Muscle layer of colon (tissue), 2 donors: Measurements from ENCODE around the gene SDC4.

Experiments
- H3K27ac ChIP-seq: one replicate; pipeline ENCODE4 v1.7.0; 2013; ENCODE audit warnings: low read depth, mild to moderate bottlenecking, low read length, moderate library complexity
- H3K27me3 ChIP-seq, 2 donors: one replicate each; pipeline ENCODE4 v1.7.0; 2013; ENCODE audit warnings: low read length in 2 of 2, mild to moderate bottlenecking in 2 of 2; ENCODE audit not compliant: insufficient read depth in 2 of 2, control insufficient read depth in 1 of 2
- H3K36me3 ChIP-seq: one replicate; pipeline ENCODE4 v1.7.0; 2013; ENCODE audit warnings: mild to moderate bottlenecking, low read length; ENCODE audit not compliant: insufficient read depth
- H3K4me1 ChIP-seq: one replicate; pipeline ENCODE4 v1.7.0; 2013; ENCODE audit warnings: mild to moderate bottlenecking, low read length; ENCODE audit not compliant: insufficient read depth
- H3K4me3 ChIP-seq, 2 donors: one replicate each; pipeline ENCODE4 v1.7.0; 2013; ENCODE audit warnings: low read length in 2 of 2, low read depth in 1 of 2, mild to moderate bottlenecking in 1 of 2, moderate library complexity in 1 of 2
- H3K9ac ChIP-seq: one replicate; pipeline ENCODE4 v1.7.0; 2013; ENCODE audit warnings: low read length
- H3K9me3 ChIP-seq: one replicate; pipeline ENCODE4 v1.7.0; 2013; ENCODE audit warnings: mild to moderate bottlenecking, low read length
- donor health status: abdominal sarcoma.
- donor health status: Adenocarcinoma of cecum.

The SDC4 gene

GRCh38 chr20:45325371-45325770 is 22.9 kb downstream of the SDC4 start:
- H3K4me1 ChIP-seq, result no peaks in the 10 kb centered on the region
- no peak overlapping the region for H3K9ac ChIP-seq
- H3K36me3 ChIP-seq, result peaks cover 44% of the 10 kb centered on the region
- no peak overlapping the region for H3K27ac ChIP-seq
- H3K27me3 ChIP-seq, result no peaks in the 10 kb centered on the region
- H3K9me3 ChIP-seq, result no peaks in the 10 kb centered on the region
- H3K4me3 ChIP-seq, result no peak overlapping the region

GRCh38 chr20:45323731-45324130 is 24.5 kb downstream of the SDC4 start:
- peaks cover 27% of the 10 kb centered on the region for H3K36me3 ChIP-seq
- H3K27ac ChIP-seq, result no peak overlapping the region
- no peaks in the 10 kb centered on the region for H3K27me3 ChIP-seq
- no peak overlapping the region for H3K4me3 ChIP-seq
- H3K9me3 ChIP-seq, result no peaks in the 10 kb centered on the region
- H3K4me1 ChIP-seq, result no peaks in the 10 kb centered on the region
- H3K9ac ChIP-seq, result no peak overlapping the region

- Histone ChIP-seq H3K9me3 (no peaks in the 10 kb centered on the region), H3K36me3 (peaks cover 19% of the 10 kb centered on the region), H3K9ac (no peak overlapping the region), H3K4me3 (no peak overlapping the region), H3K4me1 (no peaks in the 10 kb centered on the region), H3K27me3 (no peaks in the 10 kb centered on the region), H3K27ac (no peak overlapping the region)
These were observed 25.3 kb downstream of the SDC4 start for GRCh38 chr20:45322952-45323383.

- Histone ChIP-seq H3K27ac (no peak overlapping the region), H3K9me3 (no peaks in the 10 kb centered on the region), H3K4me1 (no peaks in the 10 kb centered on the region), H3K9ac (no peak overlapping the region), H3K27me3 (peaks cover 0 to 13% of the 10 kb centered on the region in 2 donors), H3K4me3 (no peak overlapping the region), H3K36me3 (peaks cover 6% of the 10 kb centered on the region)
These were observed 27.2 kb downstream of the SDC4 start for GRCh38 chr20:45320948-45321595.

- Histone ChIP-seq H3K27me3 (peaks cover 0 to 22% of the 10 kb centered on the region in 2 donors), H3K9me3 (no peaks in the 10 kb centered on the region), H3K9ac (no peak overlapping the region), H3K4me3 (no peak overlapping the region), H3K36me3 (no peaks in the 10 kb centered on the region), H3K27ac (no peak overlapping the region), H3K4me1 (no peaks in the 10 kb centered on the region)
These were observed 29.3 kb downstream of the SDC4 start for GRCh38 chr20:45318948-45319347.

GRCh38 chr20:45318386-45318939 is 29.8 kb downstream of the SDC4 start:
- Histone ChIP-seq H3K4me1 (no peaks in the 10 kb centered on the region), H3K27me3 (peaks cover 0 to 27% of the 10 kb centered on the region in 2 donors), H3K4me3 (no peak overlapping the region), H3K36me3 (no peaks in the 10 kb centered on the region), H3K9me3 (no peaks in the 10 kb centered on the region), H3K27ac (no peak overlapping the region), H3K9ac (no peak overlapping the region)

- Histone ChIP-seq H3K27me3 (peaks cover 0 to 29% of the 10 kb centered on the region in 2 donors), H3K36me3 (no peaks in the 10 kb centered on the region), H3K4me3 (no peak overlapping the region), H3K27ac (no peak overlapping the region), H3K9ac (no peak overlapping the region), H3K9me3 (no peaks in the 10 kb centered on the region), H3K4me1 (no peaks in the 10 kb centered on the region)
These were observed 30.4 kb downstream of the SDC4 start for GRCh38 chr20:45317826-45318225.

- Histone ChIP-seq H3K27ac (no peak overlapping the region), H3K4me3 (no peak overlapping the region), H3K4me1 (no peaks in the 10 kb centered on the region), H3K9ac (no peak overlapping the region), H3K27me3 (peaks cover 0 to 39% of the 10 kb centered on the region in 2 donors), H3K36me3 (no peaks in the 10 kb centered on the region), H3K9me3 (no peaks in the 10 kb centered on the region)
These were observed 31.8 kb downstream of the SDC4 start for GRCh38 chr20:45316150-45317080.

- no peaks in the 10 kb centered on the region for H3K9me3 ChIP-seq
- H3K9ac ChIP-seq, result no peak overlapping the region
- no peak overlapping the region for H3K27ac ChIP-seq
- H3K4me3 ChIP-seq, result no peak overlapping the region
- no peaks in the 10 kb centered on the region for H3K4me1 ChIP-seq
- H3K36me3 ChIP-seq, result no peaks in the 10 kb centered on the region
- peaks cover 0 to 42% of the 10 kb centered on the region in 2 donors for H3K27me3 ChIP-seq
These were observed 32.6 kb downstream of the SDC4 start for GRCh38 chr20:45315672-45316071.

- Histone ChIP-seq H3K9me3 (no peaks in the 10 kb centered on the region), H3K36me3 (no peaks in the 10 kb centered on the region), H3K27ac (no peak overlapping the region), H3K27me3 (peaks cover 0 to 42% of the 10 kb centered on the region in 2 donors), H3K4me1 (no peaks in the 10 kb centered on the region), H3K9ac (no peak overlapping the region), H3K4me3 (no peak overlapping the region)
These were observed 34.3 kb downstream of the SDC4 start for GRCh38 chr20:45313943-45314342.

- Histone ChIP-seq H3K27me3 (peaks cover 0 to 42% of the 10 kb centered on the region in 2 donors), H3K9me3 (no peaks in the 10 kb centered on the region), H3K4me3 (no peak overlapping the region), H3K27ac (no peak overlapping the region), H3K4me1 (no peaks in the 10 kb centered on the region), H3K36me3 (no peaks in the 10 kb centered on the region), H3K9ac (no peak overlapping the region)
These were observed 35.0 kb downstream of the SDC4 start for GRCh38 chr20:45313065-45313695.
